GM12874 (cell line): ENCODE data around the gene CYP2A6.

Source experiments
- TF ChIP-seq, protein P1 (sequence below): IDR thresholded peaks from 2 replicates; pipeline ENCODE4 v1.5.1; 2011; ENCODE audit warnings: low read depth, mild to moderate bottlenecking, control low read depth, low read length, moderate library complexity; ENCODE audit not compliant: insufficient read depth

CYP2A6 gene

DNA sequence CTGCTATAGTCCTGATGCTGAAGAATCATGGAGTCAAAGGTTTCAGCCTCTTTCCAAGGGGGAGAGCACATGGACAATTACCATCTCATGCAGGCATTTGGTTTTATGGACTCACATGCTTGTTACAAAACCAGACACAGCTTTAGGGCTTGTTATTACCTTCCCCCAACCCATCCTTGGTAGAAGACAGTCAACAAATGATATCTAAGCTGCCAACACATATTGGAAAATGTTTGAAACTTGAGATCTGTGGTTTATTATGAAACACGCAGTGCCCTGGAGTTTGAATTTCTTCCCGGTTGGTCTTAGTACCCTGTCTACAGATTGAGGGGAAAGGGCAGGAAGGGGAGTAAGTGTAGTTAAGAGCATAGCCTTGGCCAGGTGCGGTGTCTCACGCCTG, 12.5 kb upstream of the CYP2A6 start:
- TF ChIP-seq, protein P1, sequence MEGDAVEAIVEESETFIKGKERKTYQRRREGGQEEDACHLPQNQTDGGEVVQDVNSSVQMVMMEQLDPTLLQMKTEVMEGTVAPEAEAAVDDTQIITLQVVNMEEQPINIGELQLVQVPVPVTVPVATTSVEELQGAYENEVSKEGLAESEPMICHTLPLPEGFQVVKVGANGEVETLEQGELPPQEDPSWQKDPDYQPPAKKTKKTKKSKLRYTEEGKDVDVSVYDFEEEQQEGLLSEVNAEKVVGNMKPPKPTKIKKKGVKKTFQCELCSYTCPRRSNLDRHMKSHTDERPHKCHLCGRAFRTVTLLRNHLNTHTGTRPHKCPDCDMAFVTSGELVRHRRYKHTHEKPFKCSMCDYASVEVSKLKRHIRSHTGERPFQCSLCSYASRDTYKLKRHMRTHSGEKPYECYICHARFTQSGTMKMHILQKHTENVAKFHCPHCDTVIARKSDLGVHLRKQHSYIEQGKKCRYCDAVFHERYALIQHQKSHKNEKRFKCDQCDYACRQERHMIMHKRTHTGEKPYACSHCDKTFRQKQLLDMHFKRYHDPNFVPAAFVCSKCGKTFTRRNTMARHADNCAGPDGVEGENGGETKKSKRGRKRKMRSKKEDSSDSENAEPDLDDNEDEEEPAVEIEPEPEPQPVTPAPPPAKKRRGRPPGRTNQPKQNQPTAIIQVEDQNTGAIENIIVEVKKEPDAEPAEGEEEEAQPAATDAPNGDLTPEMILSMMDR = no peak

DNA sequence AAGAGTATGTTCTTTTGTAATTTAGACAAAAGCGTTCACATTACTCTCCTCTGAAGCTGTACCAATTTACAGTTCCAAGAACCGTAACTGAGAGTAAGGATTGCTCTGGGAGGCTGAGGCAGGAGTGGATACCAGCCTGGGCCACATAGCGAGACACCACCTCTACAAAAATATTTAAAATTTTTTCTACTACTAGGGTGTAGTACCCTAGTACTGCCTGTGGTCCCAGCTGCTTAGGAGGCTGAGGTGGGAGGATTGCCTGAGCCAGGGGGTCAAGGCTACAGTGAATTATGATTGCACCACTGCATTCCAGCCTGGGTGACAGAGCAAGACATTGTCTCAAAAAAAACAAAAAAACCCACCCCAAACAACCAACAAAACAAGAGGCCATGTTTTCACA, 12.1 kb upstream of the CYP2A6 start:
- TF ChIP-seq, protein P1 = no peak

DNA sequence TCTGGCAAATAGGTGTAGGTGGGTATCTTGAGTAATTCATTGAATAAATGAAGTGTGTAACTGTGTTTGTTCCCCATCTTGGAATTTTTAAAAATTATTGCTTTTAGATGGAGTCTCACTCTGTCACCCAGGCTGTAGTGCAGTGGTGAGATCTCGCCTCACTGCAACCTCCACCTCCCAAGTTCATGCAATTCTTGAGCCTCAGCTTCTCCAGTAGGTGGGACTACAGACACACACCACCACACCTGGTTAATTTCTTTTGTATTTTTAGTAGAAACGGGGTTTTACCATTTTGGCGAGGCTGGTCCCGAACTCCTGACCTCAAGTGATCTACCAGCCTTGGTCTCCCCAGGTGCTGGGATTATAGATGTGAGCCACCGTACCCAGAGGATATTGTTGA, 7.9 kb upstream of the CYP2A6 start:
- TF ChIP-seq, protein P1 = no peak

DNA sequence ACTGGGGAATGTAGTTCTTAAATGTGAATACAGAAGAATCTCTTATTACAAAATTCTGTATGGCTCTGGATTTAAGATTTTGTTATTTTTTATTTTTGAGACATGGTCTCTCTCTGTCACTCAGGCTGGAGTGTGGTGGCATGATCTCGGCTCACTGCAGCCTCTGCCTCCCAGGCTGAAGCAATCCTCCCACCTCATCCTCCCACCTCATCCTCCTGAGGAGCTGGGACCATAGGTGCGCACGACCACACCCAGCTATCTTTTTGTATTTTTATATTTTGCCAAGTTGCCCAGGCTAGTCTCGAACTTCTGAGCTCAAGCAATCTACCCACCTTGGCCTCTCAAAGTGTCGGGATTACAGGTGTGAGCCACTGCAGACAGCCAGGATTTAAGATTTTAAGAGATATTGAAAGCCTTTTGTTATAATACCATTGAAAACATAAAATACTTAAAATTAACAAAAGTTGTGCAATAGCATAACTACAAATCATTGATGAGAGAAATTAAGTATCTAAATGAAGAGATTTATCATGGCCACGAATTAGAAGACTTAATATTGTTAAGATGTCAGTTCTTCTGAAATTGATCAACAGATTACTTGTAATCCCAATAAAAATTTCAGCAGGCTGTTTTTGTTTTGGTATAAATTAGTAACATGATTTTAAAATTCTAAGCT, 13.4 kb downstream of the CYP2A6 start:
- TF ChIP-seq, protein P1 = no peak

DNA sequence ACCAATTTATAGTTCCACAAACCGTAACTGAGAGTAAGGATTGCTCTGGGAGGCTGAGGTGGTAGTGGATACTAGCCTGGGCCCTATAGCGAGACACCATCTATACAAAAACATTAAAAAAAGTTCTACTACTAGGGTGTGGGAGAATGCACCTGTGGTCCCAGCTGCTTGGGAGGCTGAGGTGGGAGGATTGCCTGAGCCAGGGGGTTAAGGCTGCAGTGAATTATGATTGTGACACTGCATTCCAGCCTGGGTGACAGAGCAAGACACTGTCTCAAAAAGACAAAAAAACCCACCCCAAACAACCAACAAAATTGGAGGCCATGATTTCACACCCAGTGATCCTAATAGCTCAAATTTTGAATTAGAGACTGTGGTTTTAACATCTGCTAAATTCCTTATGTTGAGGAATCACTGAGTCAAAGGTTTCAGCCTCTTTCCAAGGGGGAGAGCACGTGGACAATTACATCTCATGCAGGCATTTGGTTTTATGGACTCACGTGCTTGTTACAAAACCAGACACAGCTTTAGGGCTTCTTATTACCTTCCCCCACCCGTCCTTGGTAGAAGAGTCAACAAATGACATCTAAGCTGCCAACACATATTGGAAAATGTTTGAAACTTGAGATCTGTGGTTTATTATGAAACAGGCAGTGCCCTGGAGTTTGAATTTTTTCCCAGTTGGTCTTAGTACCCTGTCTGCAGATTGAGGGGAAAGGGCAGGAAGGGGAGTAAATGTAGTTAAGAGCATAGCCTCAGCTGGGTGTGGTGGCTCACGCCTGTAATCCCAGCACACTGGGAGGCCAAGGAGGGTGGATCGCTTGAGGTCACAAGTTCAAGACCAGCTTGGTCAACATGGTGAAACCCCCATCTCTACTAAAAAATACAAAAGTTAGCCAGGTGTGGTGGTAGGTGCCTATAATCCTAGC, 18.5 kb downstream of the CYP2A6 start:
- TF ChIP-seq, protein P1 = no peak

DNA sequence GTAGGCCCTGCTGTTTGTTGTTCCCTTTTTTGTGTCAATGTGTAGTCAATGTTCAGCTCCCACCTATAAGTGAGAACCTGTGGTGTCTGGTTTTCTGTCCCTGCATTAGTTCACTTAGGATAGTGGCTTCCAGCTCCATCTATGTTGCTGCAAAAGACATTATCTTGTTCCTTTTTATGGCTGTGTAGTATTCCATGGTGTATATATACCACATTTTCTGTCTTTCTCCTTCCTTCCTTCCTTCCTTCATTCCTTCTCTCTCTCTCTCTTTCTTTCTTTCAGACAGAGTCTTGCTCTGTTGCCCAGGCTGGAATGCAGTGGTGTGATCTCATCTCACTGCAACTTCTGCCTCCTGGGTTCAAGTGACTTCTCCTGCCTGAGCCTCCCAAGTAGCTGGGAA, 21.0 kb downstream of the CYP2A6 start:
- TF ChIP-seq, protein P1 = no peak

DNA sequence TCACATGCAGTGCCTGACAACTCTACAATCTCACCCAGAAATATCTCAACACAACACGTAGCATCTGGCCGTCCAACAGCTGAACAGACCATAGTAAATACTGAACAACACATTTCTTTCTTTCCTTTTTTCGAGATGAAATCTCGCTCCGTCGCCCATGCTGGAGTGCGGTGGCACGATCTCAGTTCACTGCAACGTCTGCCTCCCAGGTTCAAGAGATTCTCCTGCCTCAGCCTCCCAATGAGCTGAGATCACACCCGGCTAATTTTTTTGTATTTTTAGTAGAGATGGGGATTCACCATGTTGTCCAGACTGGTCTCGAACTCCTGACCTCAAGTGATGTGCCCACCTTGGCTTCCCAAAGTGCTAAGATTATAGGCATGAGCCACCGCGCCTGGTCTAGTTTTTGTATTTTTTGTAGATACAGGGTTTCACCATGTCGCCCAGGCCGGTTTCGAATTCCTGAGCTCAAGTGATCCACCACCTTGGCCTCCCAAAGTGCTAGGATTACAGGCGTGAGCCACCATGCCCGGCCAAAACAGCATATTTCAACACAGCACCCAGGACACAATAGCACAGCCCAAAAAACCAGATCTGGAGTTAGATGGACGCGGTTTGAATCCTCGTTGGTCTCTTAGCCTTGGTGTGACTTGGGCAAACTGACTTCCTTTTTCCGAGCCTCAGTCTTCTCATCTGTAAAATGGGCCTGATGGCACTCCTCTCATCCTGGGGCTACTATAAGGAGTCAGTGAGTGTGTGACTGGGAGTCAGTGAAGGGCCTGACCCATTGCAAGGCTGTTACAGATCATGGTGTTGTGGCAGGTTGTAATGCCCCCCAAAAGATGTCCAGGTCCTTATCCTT, 22.6 kb downstream of the CYP2A6 start:
- TF ChIP-seq, protein P1 = no peak
